Activated CD4-positive, alpha-beta T cell treated with anti-CD3 and anti-CD28 coated beads, Interleukin-2, amount 50 U/mL, for 4 hours (primary cell): ENCODE data around the gene BPIFB2.

ENCODE experiments used
- DNase-seq, 2 experiments: peaks; one replicate each; pipeline ENCODE4 v3.0.0-alpha.2; 2020

The BPIFB2 gene

DNA sequence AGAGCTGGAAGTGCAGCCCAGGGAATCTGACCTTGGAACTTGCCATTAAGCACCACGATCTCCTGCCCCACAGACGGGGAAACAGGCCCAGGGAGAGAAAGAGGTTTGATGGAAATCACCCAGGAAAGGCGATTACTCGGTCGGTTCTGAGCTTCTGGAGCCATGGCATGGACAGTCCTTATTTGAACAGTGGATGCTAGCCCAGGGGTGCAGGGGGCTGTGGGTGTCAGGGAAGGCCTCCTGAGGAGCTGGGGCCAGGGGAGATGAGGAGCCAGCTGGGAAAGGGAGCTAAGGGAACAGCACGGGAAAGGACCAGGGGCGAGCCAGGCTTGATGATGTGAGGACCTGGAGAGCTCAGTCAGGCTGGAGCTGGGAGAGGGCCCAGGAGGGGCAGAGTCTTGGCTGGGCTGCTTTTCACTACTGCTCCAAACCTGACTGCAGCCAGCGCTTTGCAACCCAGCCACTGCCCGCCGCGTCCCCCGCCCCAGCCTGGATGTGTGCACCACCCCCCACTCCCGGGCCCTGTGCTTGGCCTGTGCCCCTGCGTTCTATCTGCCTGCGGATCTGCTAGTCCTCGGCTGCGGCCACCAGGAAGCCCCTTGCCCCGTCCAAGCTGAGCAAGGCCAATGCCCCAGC, 21.1 kb upstream of the BPIFB2 start:
- no peak for DNase-seq

- DNase-seq = no peak
Observed at GRCh38 chr20:32987044-32987825, 20.3 kb upstream of the BPIFB2 start.

GRCh38 chr20:32988008-32988407, 19.5 kb upstream of the BPIFB2 start:
- DNase-seq = no peak

GRCh38 chr20:32989507-32990283, 17.8 kb upstream of the BPIFB2 start:
- no peak for DNase-seq

DNA sequence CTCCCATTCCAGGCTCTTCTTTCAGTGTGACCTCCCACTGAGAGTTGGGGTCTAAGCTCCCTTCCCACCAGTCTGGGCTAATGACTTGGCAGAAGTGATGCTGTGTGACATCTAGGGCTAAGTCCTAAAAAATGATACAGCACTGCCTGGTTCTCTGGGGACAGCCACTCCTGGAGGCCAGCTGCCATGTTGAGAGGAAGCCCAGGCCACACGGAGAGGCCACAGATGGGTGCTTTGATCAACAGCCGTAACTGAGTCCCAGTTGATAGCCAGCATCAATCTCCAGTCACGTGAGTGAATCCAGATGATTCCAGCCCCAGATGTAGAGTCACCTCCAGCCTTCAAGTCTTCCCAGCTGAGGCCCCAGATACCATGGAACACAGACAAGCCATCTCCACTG, 17.1 kb upstream of the BPIFB2 start:
- DNase-seq = no peak

GRCh38 chr20:32991383-32991782, 16.1 kb upstream of the BPIFB2 start:
- no peak for DNase-seq

GRCh38 chr20:32991792-32992641, 15.5 kb upstream of the BPIFB2 start:
- no peak for DNase-seq

DNA sequence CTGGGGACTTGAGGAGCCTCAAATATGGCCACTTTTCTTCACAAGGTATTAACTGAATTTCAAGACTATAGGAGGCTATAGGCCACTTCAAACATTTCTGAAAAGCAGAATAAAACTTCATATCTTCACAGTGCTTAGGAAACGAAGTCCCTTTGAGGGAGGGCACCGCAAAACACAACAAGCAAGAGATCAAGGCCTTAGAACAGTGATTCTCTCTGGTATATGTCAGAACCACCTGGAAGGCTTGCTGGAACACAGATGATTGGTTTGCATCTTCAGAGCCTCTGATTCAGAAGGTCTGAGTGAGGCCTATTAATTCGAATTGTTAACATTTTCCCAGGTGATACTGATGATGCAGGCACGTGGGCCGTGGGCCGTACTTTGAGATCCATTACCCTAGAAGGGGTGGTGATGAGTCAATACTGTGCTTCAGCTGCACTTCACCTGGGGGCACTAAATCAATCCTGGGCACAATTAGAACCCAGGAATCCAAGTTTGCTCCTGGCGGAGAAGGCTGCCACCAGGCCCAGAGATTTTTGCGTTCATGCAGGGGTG, 13.9 kb upstream of the BPIFB2 start:
- DNase-seq = no peak

- DNase-seq = no peak
Observed at GRCh38 chr20:32995802-32996201, 11.7 kb upstream of the BPIFB2 start.

DNA sequence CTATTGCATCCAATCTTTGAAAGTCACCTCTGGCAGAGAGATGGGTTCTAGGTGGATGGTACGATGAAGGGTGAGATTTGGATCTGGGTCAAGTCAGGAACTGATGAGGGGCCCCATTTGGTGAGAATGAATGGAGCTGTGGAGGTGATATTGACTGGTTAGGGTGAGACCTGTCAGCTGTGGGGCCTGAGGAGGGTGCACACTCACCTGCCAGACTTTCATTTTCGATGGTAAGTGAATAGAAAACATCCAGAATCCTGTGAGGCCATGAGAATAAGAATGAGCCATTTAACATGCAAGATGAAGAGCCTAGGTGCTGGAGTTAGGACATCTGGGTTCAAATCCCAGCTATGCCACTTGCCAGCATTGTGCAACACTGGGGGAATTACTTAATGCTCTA, 10.1 kb upstream of the BPIFB2 start:
- DNase-seq = no peak

DNA sequence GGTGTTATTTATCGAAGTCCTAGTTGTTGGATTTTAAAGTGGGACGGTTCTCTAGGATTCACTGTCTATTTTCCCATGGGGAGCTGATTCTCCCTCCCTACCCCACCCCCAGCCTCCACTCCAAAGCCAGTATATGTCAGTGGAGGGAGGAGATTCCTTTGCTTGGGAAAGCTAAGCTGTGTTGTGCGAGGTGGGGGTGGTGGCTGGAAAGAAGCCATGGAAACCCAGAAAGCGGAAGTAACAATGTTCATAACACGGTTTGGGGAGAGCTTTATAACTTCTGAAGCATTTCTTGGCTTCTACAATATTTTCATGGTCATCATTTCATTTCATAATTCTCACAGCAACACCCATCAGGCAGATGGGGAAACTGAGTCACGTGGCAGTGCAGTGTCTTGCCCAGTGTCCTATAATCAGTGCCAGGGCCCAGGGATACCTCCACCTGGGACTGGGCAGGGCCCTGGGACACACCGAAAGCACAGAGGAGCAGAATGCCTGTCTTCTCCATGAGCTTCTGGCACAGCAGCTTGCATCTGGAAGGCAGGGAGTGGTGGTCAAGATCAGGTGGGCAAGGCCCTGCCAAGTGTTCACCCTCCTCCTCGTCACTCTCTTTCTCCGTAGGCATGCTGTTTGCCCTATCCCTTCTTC, 7.8 kb upstream of the BPIFB2 start:
- no peak for DNase-seq

DNA sequence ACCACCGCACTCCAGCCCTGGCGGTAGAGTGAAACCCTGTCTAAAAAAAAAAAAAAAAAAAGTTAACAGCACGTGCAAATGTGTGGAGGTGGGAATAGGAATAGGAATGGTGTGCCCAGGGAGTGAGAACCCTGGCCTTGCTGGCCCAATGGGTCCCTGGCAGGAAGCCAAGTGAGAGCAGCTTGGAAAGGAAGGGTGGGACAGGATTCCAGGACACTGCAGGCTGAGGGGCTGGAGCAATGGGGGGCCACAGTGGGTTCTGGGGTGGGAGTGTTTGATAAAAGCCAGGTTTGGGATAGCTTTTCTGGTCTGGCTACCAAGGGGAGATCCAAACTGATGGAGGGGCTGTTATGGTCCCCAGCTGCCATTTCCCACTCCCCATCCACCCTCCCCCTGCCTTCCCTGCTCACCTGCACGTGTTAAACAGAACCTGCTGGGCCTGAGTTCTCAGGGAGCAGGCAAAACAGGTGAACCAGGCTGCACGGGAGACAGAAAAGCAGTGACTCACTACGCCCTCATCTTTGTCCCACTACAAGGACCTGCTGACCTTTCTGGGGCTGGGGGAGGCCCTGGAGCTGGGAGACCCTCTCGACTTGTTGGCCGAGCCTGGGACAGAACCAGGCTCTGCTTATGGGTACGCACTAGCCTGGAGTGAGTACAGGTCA, 6.6 kb upstream of the BPIFB2 start:
- no peak for DNase-seq

DNA sequence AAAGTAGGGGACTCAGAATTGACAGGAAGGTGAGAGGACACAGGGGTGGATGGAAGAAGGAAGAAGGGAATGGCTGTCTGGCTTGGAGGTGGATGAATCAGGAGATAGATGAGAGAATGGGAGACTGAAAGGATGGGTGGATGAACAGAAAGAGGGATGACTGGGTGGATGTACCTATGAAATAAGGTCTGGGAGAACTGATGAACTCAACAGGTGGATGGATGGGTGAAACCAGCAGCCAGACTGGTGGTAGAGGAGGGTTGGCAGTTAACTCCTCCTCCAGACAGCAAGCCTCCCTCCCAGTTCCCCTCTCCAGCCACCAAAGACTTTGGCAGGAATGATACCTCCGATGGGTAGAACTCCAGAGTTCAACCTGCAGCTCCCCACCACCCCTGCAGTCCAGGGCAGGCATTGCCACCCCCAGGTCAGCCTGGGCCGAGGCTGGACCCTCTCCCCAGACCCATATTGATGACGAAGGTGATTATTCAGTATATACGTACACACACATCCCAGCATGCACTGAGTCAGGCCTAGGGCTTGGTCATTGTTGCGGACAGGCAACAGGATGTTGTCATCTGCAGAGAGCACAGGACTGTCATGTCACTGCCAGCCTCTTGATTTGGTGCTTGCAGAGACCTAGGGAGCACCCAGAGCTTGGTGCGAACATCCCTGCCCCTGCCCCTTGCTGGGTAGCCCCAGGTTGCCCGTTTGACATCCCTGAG, 5.3 kb upstream of the BPIFB2 start:
- no peak for DNase-seq

DNA sequence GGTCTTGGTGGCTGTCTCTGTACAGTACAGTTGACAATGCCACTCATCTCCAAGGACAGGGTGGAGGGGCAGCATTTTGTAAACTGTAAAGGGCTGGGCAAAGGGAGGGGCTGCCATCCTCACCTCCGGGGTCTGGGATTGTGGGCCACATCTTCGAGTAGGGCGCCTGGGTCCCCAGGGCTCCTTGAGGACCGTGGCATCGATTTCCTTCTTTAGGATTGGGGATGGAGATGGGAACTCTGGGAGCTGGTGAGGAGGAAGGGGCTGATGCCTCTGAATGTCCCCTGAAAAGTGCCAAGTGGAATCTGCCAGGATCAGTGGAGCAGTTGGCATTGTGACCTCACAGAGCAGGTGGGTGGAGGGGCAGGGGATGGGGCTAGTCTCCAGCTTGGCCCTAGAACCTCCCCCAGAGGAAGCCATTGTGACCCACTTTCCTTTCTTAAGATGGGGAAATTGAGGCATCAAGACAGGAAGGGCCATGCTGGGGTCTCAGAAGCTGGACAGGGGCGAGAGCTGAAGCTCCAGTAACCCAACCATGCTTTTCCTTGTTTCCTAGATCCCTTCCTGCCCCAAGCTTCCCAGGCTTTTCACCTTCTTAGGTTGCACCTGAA, 3.3 kb upstream of the BPIFB2 start, which contains the start of gene SUN5:
Gene SUN5, minus strand, starts transcription at position 293 of the 611 bp plus-strand sequence. Its CDS starts 93 bp downstream, at position 200.
- no peak for DNase-seq

- DNase-seq = no peak
Observed at GRCh38 chr20:33005132-33005566, 2.4 kb upstream of the BPIFB2 start.

- no peak for DNase-seq
Observed at GRCh38 chr20:33005908-33006775, 1.4 kb upstream of the BPIFB2 start.

GRCh38 chr20:33006776-33007375, 628 bp upstream of the BPIFB2 start:
- DNase-seq = no peak
